ENCODE measurements around the gene EHMT1.
"Not testable (repeated sequence)": the region's sequence is repeated elsewhere in the genome, so short reads cannot be mapped to it uniquely, and the experiment has no call there.

Gene EHMT1

GRCh38 chr9:137731216-137731946, 112.6 kb downstream of the EHMT1 start:
- Histone ChIP-seq H2AFZ (no peak overlapping the region), H3K9me3 (ENCODE audit: control insufficient read depth, low read length) (no peaks in the 10 kb centered on the region), H3K4me2 (ENCODE audit: low read length) (no peak overlapping the region), H3K36me3 (ENCODE audit: control insufficient read depth, insufficient read depth, low read length) (no peaks in the 10 kb centered on the region), H3K4me1 (no peaks in the 10 kb centered on the region), H3K79me2 (peaks cover 21% of the 10 kb centered on the region), H3K4me3 (ENCODE audit: low read depth, low read length) (no peak overlapping the region), H3K27me3 (ENCODE audit: control insufficient read depth, insufficient read depth, low read length) (no peaks in the 10 kb centered on the region), H3K9ac (no peak overlapping the region), H3K27ac (no peak overlapping the region)
- TF ChIP-seq CTCF (IDR thresholded peaks at IDR 0.05): no peak

GRCh38 chr9:137731947-137732813, 113.4 kb downstream of the EHMT1 start:
- Histone ChIP-seq H2AFZ (no peak overlapping the region), H3K36me3 (ENCODE audit: control insufficient read depth, insufficient read depth, low read length) (no peaks in the 10 kb centered on the region), H3K4me1 (no peaks in the 10 kb centered on the region), H3K9ac (no peak overlapping the region), H3K9me3 (ENCODE audit: control insufficient read depth, low read length) (no peaks in the 10 kb centered on the region), H3K4me3 (ENCODE audit: low read depth, low read length) (no peak overlapping the region), H3K79me2 (peaks cover 23% of the 10 kb centered on the region), H3K27me3 (ENCODE audit: control insufficient read depth, insufficient read depth, low read length) (no peaks in the 10 kb centered on the region), H3K4me2 (ENCODE audit: low read length) (no peak overlapping the region), H3K27ac (no peak overlapping the region)
- TF ChIP-seq CTCF (IDR thresholded peaks at IDR 0.05): no peak

GRCh38 chr9:137733429-137733828, 114.6 kb downstream of the EHMT1 start:
- Histone ChIP-seq H3K27ac (no peak overlapping the region), H3K4me1 (no peaks in the 10 kb centered on the region), H3K27me3 (ENCODE audit: control insufficient read depth, insufficient read depth, low read length) (no peaks in the 10 kb centered on the region), H3K9me3 (ENCODE audit: control insufficient read depth, low read length) (no peaks in the 10 kb centered on the region), H3K36me3 (ENCODE audit: control insufficient read depth, insufficient read depth, low read length) (no peaks in the 10 kb centered on the region), H3K9ac (no peak overlapping the region), H3K4me3 (ENCODE audit: low read depth, low read length) (no peak overlapping the region), H3K4me2 (ENCODE audit: low read length) (no peak overlapping the region), H3K79me2 (peaks cover 20% of the 10 kb centered on the region), H2AFZ (no peak overlapping the region)
- TF ChIP-seq CTCF (IDR thresholded peaks at IDR 0.05): no peak

GRCh38 chr9:137734181-137734580, 115.4 kb downstream of the EHMT1 start:
- Histone ChIP-seq H3K4me1 (no peaks in the 10 kb centered on the region), H3K36me3 (ENCODE audit: control insufficient read depth, insufficient read depth, low read length) (no peaks in the 10 kb centered on the region)
- no peak for TF ChIP-seq CTCF (IDR thresholded peaks at IDR 0.05)

GRCh38 chr9:137738182-137738696, 119.4 kb downstream of the EHMT1 start:
- H3K9me3 ChIP-seq (ENCODE audit: control insufficient read depth, low read length); H3K4me3 ChIP-seq (ENCODE audit: low read depth, low read length); H3K27me3 ChIP-seq (ENCODE audit: control insufficient read depth, insufficient read depth, low read length); H3K9ac ChIP-seq; H3K4me2 ChIP-seq (ENCODE audit: low read length); H3K79me2 ChIP-seq; H3K27ac ChIP-seq; H2AFZ ChIP-seq; H3K4me1 ChIP-seq; H3K36me3 ChIP-seq (ENCODE audit: control insufficient read depth, insufficient read depth, low read length): not testable (repeated sequence)

More at GRCh38 chr9:137734181-137734580, 115.4 kb downstream of the EHMT1 start:
- Histone ChIP-seq H3K79me2 (peaks cover 20% of the 10 kb centered on the region), H3K9me3 (ENCODE audit: control insufficient read depth, low read length) (no peaks in the 10 kb centered on the region), H3K27ac (no peak overlapping the region), H3K4me3 (ENCODE audit: low read depth, low read length) (no peak overlapping the region), H3K9ac (no peak overlapping the region), H3K27me3 (ENCODE audit: control insufficient read depth, insufficient read depth, low read length) (no peaks in the 10 kb centered on the region), H2AFZ (no peak overlapping the region), H3K4me2 (ENCODE audit: low read length) (no peak overlapping the region)
